CD4-positive, alpha-beta T cell treated with Interleukin-2 at 100 ng/mL for 4 hours (primary cell): ENCODE data around the gene NPAS3.

Experiments
- DNase-seq: peaks from one replicate; pipeline ENCODE4 v3.0.0-alpha.2; 2020; ENCODE audit warnings: low spot score

The NPAS3 gene

GRCh38 chr14:33332497-33332896 lies 393.8 kb downstream of the NPAS3 start:
- no peak for DNase-seq

- no peak for DNase-seq
Measured at GRCh38 chr14:33335366-33335765, 396.7 kb downstream of the NPAS3 start.

- DNase-seq, result no peak
Measured at GRCh38 chr14:33342299-33342974, 403.8 kb downstream of the NPAS3 start.

GRCh38 chr14:33343016-33343415 lies 404.3 kb downstream of the NPAS3 start:
- no peak for DNase-seq

GRCh38 chr14:33347796-33348195 lies 409.1 kb downstream of the NPAS3 start:
- DNase-seq, result no peak

GRCh38 chr14:33348510-33348909 lies 409.8 kb downstream of the NPAS3 start:
- DNase-seq, result no peak

- no peak for DNase-seq
Measured at GRCh38 chr14:33349871-33350270, 411.2 kb downstream of the NPAS3 start.

- no peak for DNase-seq
Measured at GRCh38 chr14:33350366-33350990, 411.8 kb downstream of the NPAS3 start.

- DNase-seq, result no peak
Measured at GRCh38 chr14:33352821-33353220, 414.1 kb downstream of the NPAS3 start.

GRCh38 chr14:33356181-33356580 lies 417.5 kb downstream of the NPAS3 start:
- no peak for DNase-seq

- no peak for DNase-seq
Measured at GRCh38 chr14:33357225-33358010, 418.7 kb downstream of the NPAS3 start.

GRCh38 chr14:33359288-33359881 lies 420.7 kb downstream of the NPAS3 start:
- DNase-seq, result no peak

GRCh38 chr14:33362934-33363333 lies 424.3 kb downstream of the NPAS3 start:
- no peak for DNase-seq

- no peak for DNase-seq
Measured at GRCh38 chr14:33363682-33364081, 425.0 kb downstream of the NPAS3 start.

GRCh38 chr14:33364466-33364865 lies 425.8 kb downstream of the NPAS3 start:
- no peak for DNase-seq

GRCh38 chr14:33369041-33369440 lies 430.4 kb downstream of the NPAS3 start:
- DNase-seq, result no peak

- DNase-seq, result no peak
Measured at GRCh38 chr14:33369972-33370371, 431.3 kb downstream of the NPAS3 start.

- no peak for DNase-seq
Measured at GRCh38 chr14:33370426-33370825, 431.7 kb downstream of the NPAS3 start.

GRCh38 chr14:33375196-33375595 lies 436.5 kb downstream of the NPAS3 start:
- no peak for DNase-seq

- DNase-seq, result no peak
Measured at GRCh38 chr14:33375786-33376185, 437.1 kb downstream of the NPAS3 start.

- DNase-seq, result no peak
Measured at GRCh38 chr14:33376510-33376909, 437.8 kb downstream of the NPAS3 start.

- no peak for DNase-seq
Measured at GRCh38 chr14:33377596-33378390, 439.1 kb downstream of the NPAS3 start.
